Measurements from ENCODE around the gene URI1.

Gene URI1

GRCh38 chr19:30060531-30061222, 118.6 kb downstream of the URI1 start:
- no peak for DNase-seq

GRCh38 chr19:30061223-30062064, 119.4 kb downstream of the URI1 start:
- no peak for DNase-seq

GRCh38 chr19:30062065-30062906, 120.2 kb downstream of the URI1 start:
- DNase-seq = no peak

GRCh38 chr19:30062907-30063649, 121.0 kb downstream of the URI1 start:
- no peak for DNase-seq

GRCh38 chr19:30063650-30064347, 121.8 kb downstream of the URI1 start:
- no peak for DNase-seq

GRCh38 chr19:30064348-30064699, 122.3 kb downstream of the URI1 start:
- DNase-seq = no peak

GRCh38 chr19:30064771-30065494, 122.9 kb downstream of the URI1 start:
- DNase-seq = no peak

GRCh38 chr19:30065680-30066606, 123.9 kb downstream of the URI1 start:
- no peak for DNase-seq
